Measurements from ENCODE around the gene LNPEP.

The LNPEP gene

GRCh38 chr5:96935559-96936430 is at the start of gene LNPEP:
TSS of gene LNPEP (plus strand) at chr5:96936080. CDS start at chr5:96936156, 76 bp downstream.
- DNase-seq (ENCODE audit: low spot score), result peak; percentile 97

- no peak for DNase-seq (ENCODE audit: low spot score)
Observed at GRCh38 chr5:96893342-96893741, 42.5 kb upstream of the LNPEP start.

GRCh38 chr5:96896276-96896675 is 39.6 kb upstream of the LNPEP start:
- no peak for DNase-seq (ENCODE audit: low spot score)

GRCh38 chr5:96896806-96897205 is 39.1 kb upstream of the LNPEP start:
- no peak for DNase-seq (ENCODE audit: low spot score)

- no peak for DNase-seq (ENCODE audit: low spot score)
Observed at GRCh38 chr5:96901384-96901783, 34.5 kb upstream of the LNPEP start.

- DNase-seq (ENCODE audit: low spot score), result no peak
Observed at GRCh38 chr5:96901841-96902240, 34.0 kb upstream of the LNPEP start.

GRCh38 chr5:96902876-96903275 is 33.0 kb upstream of the LNPEP start:
- no peak for DNase-seq (ENCODE audit: low spot score)

- no peak for DNase-seq (ENCODE audit: low spot score)
Observed at GRCh38 chr5:96903300-96903699, 32.6 kb upstream of the LNPEP start.

- no peak for DNase-seq (ENCODE audit: low spot score)
Observed at GRCh38 chr5:96904054-96904931, 31.6 kb upstream of the LNPEP start.

- no peak for DNase-seq (ENCODE audit: low spot score)
Observed at GRCh38 chr5:96905864-96906263, 30.0 kb upstream of the LNPEP start.

GRCh38 chr5:96909003-96909402 is 26.9 kb upstream of the LNPEP start:
- DNase-seq (ENCODE audit: low spot score), result no peak

GRCh38 chr5:96909435-96909834 is 26.4 kb upstream of the LNPEP start:
- no peak for DNase-seq (ENCODE audit: low spot score)

GRCh38 chr5:96911139-96911538 is 24.7 kb upstream of the LNPEP start:
- DNase-seq (ENCODE audit: low spot score), result no peak

- DNase-seq (ENCODE audit: low spot score), result no peak
Observed at GRCh38 chr5:96913233-96913632, 22.6 kb upstream of the LNPEP start.

- no peak for DNase-seq (ENCODE audit: low spot score)
Observed at GRCh38 chr5:96919754-96920197, 16.1 kb upstream of the LNPEP start.

GRCh38 chr5:96920744-96921355 is 15.0 kb upstream of the LNPEP start:
- DNase-seq (ENCODE audit: low spot score), result no peak

GRCh38 chr5:96922499-96923244 is 13.2 kb upstream of the LNPEP start:
- DNase-seq (ENCODE audit: low spot score), result no peak

GRCh38 chr5:96924016-96924443 is 11.8 kb upstream of the LNPEP start:
- DNase-seq (ENCODE audit: low spot score), result no peak

GRCh38 chr5:96926276-96926675 is 9.6 kb upstream of the LNPEP start:
- no peak for DNase-seq (ENCODE audit: low spot score)

- DNase-seq (ENCODE audit: low spot score), result no peak
Observed at GRCh38 chr5:96927008-96927407, 8.9 kb upstream of the LNPEP start.

GRCh38 chr5:96928931-96929708 is 6.8 kb upstream of the LNPEP start:
- no peak for DNase-seq (ENCODE audit: low spot score)

Data from ecto neural progenitor cell (in vitro differentiated cells).